ENCODE data around the gene TIPARP. TPM values are rescaled to one million over a fixed set of nuclear protein-coding genes. Genes with fewer than 3 reads are reported as not detected.

Gene TIPARP
- total and polyA plus RNA-seq, 2 of the 13 experiments (the other 11 are each of a cell fraction or from before 2014, with no cell fraction given): 7.3 to 19.7 TPM

GRCh38 chr3:156721687-156722618, 47.6 kb downstream of the TIPARP start:
- TF ChIP-seq CSRNP1 (CRISPR knock-in tag; IDR thresholded peaks at IDR 0.05): no peak
- no peak for TF ChIP-seq ZNF704 (CRISPR knock-in tag; IDR thresholded peaks at IDR 0.05; ENCODE audit: borderline replicate concordance)
- TF ChIP-seq MAFF (IDR thresholded peaks at IDR 0.05; ENCODE audit: low read depth, low read length): peak; percentile 59
- no peak for TF ChIP-seq CCDC6 (CRISPR knock-in tag; IDR thresholded peaks at IDR 0.05)
- no peak for TF ChIP-seq CHCHD3 (CRISPR knock-in tag; IDR thresholded peaks at IDR 0.05)
- TF ChIP-seq ZBTB20 (CRISPR knock-in tag; IDR thresholded peaks at IDR 0.05; ENCODE audit: borderline replicate concordance, low read depth): no peak
- peak; percentile 63 to 78; a peak in 3 of 4 replicates for TF ChIP-seq MAFK (conservative IDR thresholded peaks at IDR 0.05 in 1 of 2, IDR thresholded peaks at IDR 0.05 in 1 of 2; ENCODE audit: low read length in 2 of 2)
- TF ChIP-seq ZSCAN9 (CRISPR knock-in tag; IDR thresholded peaks at IDR 0.05; ENCODE audit: borderline replicate concordance): no peak
- TF ChIP-seq ZNF737 (CRISPR knock-in tag; IDR thresholded peaks at IDR 0.05; ENCODE audit: borderline replicate concordance): no peak
- in situ Hi-C loops (cut with HindIII; ENCODE audit: extremely low pct_ligation_motif_present, low pct_unique_long_range_greater_than_20kb): no loop called here
- no peak overlapping the region for H3K4me3 ChIP-seq (replicated peaks in 1 of 3; ENCODE audit: insufficient read depth in 1 of 3, low read depth in 2 of 3, low read length in 3 of 3)
- no peak for DNase-seq (ENCODE audit: low spot score)
- POLR2A ChIA-PET: no interaction called here
- 0 out of 2 replicates have a peak, but pooled peaks cover under 1% of the 10 kb centered on the region for H3K4me1 ChIP-seq (ENCODE audit: insufficient read depth, low read length)
- H4K20me1 ChIP-seq (ENCODE audit: insufficient read depth, low read length): no peaks in the 10 kb centered on the region
- CTCF ChIA-PET (ENCODE audit: low intra/inter-chr PET ratio, low total read pairs): no interaction called here
- no peak overlapping the region for H3K4me2 ChIP-seq (ENCODE audit: low read depth, low read length)
- no peaks in the 10 kb centered on the region for H3K79me2 ChIP-seq (ENCODE audit: insufficient read depth, low read length)
- H3K36me3 ChIP-seq (replicated peaks in 1 of 2; ENCODE audit: control insufficient read depth in 1 of 2, insufficient read depth in 2 of 2, low read length in 2 of 2): no peaks in the 10 kb centered on the region
- no peak overlapping the region for H3K27ac ChIP-seq (ENCODE audit: extremely low read length, insufficient read depth, low read length)
- intact Hi-C loops (cut with micrococcal nuclease; ENCODE audit: unreplicated experiment): no loop called here
- no peaks in the 10 kb centered on the region for H3K9me3 ChIP-seq (ENCODE audit: low read length)
- H2AFZ ChIP-seq (ENCODE audit: low read length): no peak overlapping the region
- FAIRE-seq: no peak
- ATAC-seq: no peak
- H3K9ac ChIP-seq (ENCODE audit: insufficient read depth, low read depth, low read length): no peak overlapping the region
- H3K27me3 ChIP-seq (ENCODE audit: control insufficient read depth in 1 of 2, insufficient read depth in 2 of 2, low read length in 2 of 2): no peaks in the 10 kb centered on the region
- BruUV-seq (replicated peaks): no TSS peak
- WGBS (ENCODE audit: low lambda C conversion rate): 86% methylated on average over 2 of the region's 2 CpGs
